GF-D8 (cell line): ENCODE measurements around the gene CFAP73.

Experiments used
- DNase-seq: peaks from one replicate; lab custom pipeline; 2025; lab: John Stamatoyannopoulos, UW

CFAP73 gene

DNA sequence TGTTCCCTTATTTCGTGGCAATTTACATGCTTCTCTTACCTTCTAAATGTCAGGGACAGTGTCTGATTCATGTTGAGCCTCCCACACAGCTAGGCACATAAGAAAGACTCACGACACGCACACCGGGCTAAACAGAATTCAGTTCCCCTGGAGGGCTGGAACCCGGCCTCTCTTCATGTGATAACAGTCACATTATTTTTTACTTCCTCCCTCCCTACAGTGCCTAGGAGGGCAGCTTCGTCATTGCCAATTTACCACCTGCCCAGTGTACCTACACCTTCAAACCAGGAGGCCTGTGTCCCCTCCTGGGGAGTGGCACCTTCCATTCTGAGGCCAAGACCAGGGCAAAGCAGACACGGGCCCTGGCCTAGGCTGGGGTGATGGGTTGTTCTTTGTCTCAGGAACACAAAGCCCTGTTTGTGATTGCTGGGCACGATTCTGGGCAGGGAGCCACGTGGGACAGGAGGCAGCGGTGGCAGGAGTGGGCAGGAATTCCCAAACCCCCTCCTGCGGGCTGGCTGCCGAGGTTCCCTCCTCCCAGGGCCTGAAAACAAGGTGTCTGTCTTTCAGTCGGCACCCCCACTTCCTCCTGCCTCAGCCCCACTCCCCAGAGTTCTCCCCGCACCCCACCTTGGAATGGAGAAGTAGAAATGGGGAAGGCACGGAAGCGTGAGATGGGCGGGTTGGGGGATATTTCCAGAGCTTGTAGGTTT is 7.2 kb upstream of the CFAP73 start:
- DNase-seq: no peak

DNA sequence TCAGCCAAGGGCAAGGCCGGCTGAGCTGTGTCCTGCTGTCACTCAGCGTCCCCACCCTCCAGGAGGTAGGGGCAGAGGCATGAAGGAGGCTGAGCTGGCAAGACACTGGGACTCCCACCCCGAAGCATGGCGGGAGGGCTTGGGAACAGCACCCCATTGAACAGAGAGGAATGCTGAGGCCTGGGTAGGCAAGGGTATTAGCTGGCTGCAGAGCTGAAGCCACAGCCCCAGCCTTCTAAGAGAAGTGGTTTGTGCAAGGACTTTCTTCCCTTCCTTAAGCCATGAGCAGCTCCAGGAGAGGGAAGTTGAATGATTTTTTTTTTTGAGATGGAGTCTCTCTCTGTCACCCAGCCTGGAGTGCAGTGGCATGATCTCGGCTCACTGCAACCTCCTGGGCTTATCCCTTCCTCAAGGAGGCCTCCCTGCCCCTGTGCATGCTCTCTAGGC is 6.6 kb upstream of the CFAP73 start:
- no peak for DNase-seq

DNA sequence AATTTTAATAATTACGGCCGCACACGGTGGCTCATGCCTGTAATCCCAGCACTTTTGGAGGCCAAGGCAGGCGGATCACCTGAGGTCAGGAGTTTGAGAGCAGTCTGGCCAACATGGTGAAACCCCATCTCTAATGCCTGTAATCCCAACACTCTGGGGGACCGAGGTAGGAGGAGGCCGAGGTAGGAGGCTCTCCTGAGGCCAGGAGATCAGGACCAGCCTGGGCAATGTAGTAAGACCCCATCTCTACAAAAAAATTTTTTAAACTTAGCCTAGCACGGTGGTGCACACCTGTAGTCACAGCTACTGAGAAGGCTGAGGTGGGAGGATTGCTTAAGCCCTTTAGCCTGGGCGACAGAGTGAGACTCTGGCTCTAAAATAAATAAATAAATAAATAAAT is 5.6 kb upstream of the CFAP73 start:
- DNase-seq: no peak

DNA sequence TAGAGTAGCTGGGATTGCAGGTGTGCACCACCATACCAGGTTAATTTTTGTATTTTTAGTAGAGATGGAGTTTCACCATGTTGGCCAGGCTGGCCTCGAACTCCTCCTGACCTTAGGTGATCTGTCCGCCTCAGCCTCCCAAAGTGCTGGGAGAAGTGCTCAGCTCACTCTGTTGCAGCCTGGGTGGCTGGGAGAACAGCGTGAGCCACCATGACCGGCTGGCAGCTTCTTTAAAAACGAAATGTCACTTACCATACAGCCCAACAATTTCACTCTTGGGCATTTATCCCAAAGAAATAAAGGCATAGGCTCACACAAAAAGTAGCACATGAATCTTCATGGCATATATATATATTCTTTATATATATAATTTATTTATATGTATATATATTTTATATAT is 4.7 kb upstream of the CFAP73 start:
- no peak for DNase-seq

DNA sequence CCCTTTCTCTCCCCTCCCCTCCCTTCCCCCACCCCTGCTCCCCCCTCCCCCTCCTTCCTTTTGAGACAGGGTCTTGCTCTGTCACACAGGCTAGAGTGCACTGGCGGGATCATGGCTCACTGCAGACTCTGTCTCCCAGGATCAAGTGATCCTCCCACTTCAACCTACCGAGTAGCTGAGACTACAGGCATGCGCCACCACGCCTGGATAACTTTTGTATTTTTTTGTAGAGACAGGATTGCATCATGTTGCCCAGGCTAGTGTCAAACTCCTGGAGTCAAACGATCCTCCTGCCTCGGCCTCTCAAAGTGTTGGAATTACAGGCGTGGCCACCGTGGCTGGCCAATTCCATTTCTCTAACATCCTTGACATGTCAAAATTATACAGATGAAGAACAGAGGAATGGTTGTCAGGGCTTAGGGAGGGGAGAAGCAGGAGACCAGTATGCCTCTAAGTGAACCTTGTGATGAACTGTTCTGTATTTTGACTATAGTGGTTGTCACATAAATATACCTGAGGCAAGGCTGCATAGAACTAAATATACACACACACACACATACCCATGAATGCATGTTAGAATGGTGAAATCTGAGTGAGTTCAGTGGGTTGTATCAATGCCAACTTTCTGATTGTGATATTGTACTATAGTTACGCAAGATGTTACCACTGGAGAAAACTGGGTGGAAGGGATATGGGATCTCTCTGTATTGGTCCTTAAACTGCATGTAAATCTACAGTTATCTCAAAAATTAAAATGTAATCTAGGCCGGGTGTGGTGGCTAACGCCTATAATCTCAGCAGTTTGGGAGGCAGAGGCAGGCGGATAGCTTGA is 3.6 kb upstream of the CFAP73 start:
- DNase-seq: no peak

DNA sequence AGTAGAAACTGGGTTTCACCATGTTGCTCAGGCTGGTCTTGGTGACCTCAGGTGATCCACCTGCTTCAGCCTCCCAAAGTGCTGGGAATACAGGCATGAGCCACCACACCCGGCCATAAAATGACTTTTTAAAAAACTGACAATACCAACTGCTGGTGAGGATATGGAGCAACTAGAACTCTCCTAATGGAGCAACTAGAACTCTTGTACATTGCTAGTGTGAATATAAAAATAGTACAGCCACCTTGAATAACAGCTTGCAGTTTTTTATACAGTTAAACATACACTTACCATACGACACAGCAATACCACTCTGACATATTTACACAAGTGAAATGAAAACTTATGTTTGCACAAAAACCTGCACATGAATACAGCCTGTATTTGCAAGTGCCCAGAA is 2.5 kb upstream of the CFAP73 start:
- DNase-seq: no peak

DNA sequence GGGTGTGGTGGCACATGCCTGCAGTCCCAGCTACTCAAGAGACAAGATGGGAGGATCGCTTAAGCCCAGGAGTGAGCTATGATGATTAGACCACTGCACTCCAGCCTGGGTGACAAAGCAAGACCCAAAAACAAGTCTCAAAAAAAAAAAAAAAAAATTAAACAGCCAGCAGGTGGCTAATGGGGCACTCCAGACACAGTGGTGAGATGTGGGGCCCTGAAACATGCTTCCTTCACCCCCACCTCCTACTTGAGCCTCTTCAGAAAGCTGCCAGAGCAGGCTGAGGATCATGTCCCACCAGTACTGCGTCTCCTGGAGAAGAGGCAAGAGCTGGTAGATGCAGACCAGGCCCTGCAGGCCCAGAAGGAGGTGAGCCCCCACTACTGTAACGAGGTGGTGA is 2.1 kb downstream of the CFAP73 start:
- no peak for DNase-seq

DNA sequence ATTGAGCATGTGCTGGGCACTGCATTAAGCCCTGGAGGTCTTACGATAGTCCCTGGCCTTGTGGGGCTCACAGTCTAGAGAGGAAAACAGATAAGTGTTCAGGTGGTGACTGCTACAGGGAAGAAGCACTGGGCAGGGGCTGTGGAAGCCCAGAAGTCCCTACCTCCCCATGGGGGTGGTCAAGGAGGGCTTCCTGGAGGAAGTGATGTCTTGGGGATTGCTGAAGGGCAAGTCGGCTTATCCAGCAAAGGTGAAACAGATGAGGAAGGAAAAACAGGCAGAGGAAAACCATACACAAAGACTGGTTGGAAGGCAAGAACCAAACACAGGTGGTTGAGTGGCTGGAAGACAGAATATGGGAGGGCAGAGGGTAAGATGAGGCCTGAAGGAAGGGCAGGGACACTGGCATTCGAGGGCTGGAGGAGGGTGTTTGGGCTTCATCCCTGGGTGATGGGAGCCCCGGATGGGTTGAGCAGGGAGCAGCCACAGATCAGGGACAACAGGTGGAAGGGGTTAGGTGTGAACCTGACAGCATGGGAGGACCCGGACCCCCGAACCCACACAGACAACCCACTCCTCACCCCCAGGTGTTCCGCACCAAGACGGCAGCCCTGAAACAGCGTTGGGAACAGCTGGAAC is 2.8 kb downstream of the CFAP73 start:
- DNase-seq: no peak

DNA sequence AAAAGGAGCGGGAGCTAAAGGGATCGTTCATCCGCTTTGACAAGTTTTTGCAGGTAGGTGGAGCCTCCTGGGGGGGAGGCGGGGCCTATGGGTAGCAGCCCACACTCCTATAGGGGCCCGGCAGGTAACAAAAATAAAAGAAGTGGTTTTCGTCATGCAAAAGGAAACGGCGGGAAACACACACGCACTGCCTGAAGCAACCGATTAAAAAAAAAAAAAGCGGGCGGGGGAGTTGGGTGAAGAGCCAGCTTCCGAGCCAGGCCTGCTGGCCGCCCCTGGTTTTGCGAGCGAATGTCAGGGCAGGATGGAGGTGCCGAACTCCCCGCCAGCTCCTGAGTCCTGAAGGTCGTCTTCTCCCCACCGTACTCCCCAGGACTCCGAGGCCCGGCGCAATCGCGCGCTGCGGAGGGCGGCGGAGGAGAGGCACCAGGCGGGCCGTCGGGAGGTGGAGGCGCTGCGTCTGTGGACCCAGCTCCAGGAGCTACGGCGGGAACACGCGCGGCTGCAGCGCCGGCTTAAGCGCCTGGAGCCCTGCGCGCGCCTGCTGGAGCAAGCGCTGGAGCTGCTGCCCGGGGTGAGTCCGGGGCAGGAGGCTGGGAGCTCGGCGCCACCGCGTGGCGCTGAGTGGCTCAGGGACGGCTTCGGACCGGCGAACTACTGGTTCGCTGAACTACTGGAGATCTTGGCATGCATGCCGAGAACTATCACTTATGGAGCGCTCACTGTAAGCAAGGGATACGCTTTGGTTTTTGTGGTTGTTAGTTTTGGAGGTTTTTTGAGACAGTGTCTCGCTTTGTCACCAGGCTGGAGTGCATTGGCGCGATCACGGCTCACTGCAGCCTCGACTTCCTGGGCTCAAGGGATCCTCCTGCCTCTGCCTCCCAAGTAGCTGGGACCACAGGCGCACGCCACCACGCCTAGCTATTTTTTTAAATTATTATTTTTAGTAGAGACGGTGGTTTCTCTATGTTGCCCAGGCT is 3.6 kb downstream of the CFAP73 start:
- no peak for DNase-seq

DNA sequence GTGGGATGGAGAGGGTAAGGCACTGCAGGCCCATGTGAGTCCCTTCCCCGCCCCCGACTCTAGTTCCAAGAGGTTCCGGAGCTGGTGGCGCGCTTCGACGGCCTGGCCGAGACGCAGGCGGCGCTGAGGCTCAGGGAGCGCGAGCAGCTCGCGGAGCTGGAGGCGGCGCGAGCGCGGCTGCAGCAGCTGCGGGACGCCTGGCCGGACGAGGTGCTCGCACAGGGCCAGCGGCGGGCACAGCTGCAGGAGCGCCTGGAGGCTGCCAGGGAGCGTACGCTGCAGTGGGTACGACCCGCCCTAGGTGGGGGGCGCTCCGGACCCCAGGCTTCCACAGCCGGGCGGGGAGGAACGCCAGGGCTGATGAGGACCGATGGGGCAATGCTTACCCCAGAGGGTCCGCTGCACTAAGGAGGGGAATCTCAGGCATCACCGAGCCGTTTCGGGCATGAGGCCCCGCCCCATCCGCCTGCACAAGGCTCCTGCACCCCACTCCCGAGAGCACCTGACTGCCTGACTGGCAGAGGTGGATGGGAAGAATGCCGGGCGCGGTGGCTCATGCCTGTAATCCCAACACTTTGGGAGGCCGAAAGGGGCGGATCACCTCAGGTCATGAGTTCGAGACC is 4.9 kb downstream of the CFAP73 start:
- DNase-seq: no peak

DNA sequence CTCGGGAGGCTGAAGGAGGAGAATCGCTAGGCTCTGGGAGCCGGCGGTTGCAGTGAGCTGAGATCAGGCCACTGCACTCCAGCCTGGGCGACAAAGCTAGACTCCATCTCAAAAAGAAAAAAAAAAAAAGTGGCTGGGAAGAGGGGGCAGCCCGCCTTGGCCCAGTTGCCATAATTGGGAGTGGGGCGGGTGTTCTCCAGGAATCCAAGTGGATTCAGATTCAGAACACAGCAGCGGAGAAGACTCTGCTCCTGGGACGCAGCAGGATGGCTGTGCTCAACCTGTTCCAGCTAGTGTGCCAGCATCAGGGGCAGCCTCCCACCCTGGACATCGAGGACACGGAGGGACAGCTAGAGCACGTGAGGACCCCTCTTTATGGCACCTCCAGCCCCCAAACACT is 5.5 kb downstream of the CFAP73 start:
- DNase-seq: no peak

DNA sequence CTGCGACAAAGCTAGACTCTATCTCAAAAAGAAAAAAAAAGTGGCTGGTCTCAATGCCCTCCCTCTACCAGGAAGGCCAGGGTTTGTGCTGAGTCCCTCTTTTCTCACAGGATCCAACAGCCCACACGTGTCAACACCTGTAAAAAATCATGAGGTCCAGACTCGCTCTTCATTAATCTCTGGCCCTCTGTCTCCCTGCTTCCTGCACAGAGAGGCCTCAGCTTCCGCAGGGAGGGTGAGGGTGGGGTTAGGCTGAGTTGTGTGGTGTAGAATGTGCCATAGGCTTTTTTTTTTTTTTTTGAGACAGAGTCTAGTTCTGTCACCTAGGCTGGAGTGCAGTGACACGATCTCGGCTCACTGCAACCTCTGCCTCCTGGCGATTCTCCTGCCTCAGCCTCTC is 6.1 kb downstream of the CFAP73 start:
- DNase-seq: no peak

DNA sequence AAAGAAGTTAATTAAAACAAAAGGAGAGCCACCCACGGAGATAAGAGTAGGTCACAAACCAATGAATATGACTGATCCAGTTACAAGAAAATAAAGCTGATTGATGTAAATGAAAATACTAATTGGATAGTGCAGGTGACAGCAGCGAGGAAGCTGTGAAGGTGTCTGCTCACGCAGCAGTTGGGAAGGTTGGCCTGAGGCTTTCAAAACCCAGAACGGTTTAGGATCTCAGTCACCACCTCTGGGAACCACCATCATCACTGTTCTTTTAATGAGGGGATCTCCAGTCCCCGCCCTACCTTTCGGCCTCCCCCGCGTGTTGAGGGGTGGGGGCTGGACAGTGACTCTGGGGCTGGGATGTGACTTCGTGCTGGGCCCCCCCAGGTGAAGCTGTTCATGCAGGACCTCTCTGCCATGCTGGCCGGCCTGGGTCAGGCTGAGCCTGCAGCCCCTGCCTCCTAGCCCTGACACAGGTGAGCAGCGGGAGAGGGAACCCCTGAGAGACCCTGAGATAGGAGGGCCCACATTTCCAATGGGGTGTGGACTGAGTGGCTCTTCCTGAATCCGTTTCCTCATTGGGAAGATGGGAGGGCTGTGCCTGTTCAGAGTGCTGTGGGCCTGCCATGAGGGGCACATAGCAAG is 7.8 kb downstream of the CFAP73 start:
- DNase-seq: no peak

DNA sequence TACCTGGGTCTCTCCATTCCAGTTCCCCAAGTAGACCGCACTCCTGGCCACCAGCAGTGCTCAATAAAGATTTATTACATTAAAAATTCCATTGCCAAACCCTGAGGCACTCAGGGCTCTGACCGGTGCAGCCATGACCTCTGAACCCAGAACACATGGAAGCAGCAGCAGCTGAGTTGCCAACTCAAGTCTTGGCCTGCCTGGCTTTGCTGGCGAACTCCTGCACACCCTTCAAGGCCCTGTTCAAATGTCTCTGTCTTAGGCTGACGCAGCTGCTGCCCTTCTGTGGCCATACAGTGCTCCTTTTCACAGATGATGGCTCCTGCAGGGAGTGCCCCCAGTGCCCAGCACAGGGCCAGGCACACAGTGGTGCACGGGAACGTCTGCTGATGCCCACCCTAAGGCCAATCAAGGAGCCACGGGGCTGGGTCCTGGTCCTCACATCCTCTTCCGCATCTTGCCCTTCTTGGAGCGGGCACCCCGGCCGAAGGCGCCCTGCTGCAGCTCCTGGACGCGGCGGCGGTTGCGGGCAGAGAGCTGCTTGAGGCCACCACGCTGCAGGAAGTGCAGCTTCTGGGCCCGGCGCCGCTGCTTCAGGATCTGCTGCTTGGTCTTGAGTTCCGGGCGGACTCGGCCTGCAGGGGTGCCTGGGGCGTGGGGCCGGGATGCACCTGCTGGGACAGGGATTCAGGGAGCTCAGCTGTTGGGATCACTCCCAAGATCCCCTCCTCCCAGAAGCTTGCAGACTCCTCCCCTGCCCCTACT is 9.1 kb downstream of the CFAP73 start:
- no peak for DNase-seq

DNA sequence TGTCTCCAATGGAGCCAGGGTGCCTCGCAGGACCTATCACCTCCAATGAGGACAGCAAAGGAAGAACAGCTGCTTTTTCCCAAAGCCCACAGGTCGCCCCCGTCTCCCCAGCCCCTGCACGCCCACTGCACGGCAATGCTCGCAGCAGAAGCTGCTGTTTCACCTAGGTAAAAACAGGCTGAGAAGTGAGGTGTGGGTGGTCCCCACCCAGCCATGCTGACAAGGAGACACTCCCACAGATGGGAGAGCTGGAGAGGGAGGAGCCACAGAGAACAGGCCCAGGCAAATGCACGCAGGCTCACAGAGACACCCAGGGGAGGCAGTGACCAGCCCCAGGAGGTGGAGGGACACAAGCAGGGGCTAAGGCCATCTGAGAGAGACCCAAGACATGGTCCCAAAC is 10.4 kb downstream of the CFAP73 start:
- DNase-seq: no peak

DNA sequence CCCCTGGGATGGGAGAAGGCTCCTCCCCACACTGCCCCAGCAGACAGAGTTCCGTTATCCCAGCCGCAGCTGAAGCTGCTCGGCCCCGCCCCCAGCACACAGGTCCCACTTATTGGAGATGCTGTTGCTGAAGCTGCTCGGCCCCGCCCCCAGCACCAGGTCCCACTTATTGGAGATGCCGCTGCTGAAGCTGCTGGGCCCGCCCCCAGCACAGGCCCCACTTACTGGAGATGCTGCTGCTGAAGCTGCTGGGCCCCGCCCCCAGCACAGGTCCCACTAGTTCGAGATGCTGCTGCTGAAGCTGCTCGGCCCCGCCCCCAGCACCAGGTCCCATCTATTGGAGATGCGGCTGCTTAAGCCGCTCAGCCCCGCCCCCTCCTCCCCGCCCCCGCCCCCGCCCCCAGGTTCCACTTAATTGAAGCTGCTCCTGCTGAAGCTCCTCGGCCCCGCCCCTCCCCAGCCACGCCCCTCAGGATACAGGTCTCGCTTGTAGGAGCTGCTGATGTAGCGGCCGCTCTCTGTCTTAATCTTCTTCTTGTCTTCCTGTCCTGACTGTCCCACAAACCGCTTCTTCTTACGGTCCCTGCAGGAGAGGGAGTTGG is 12.0 kb downstream of the CFAP73 start:
- no peak for DNase-seq

DNA sequence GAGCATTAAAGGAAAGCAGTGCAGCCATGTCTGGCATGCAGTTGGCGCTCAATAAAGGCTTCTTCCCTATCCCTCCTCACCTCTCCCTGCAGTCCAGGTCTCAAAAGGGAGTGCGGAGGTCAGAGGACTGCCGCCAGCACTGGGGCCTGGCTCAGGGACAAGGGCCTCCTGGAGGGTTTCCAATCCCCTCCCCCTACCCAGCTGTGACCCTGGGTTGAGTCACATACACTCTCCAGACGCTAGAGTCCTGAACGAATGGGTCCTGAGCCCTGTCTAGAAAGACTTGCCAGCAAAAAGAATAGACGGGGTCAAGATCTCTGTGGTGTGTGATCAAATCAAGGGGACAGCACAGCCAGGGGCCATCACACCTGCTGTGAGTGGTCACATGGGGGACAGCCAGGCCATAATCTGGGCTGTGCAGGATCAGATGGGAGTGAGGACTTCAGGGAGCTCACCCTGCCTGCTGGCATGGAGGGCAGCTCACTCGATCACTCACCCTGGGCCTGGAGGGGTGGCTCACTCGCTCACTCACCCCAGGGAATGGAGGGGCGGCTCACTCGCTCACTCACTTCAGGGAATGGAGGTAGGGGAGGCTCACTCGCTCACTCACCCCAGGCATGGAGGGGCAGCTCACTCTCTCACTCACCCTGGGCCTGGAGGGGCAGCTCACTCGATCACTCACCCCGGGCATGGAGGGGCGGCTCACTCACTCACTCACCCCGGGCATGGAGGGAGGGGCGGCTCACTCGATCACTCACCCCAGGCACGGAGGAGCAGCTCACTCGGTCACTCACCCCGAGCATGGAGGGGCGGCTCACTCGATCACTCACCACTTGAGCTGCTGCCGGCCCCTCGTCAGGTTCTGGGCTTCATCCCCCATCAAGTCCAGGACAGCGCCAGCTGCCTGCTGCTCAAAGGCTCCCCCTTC is 12.8 kb downstream of the CFAP73 start:
- DNase-seq: no peak

DNA sequence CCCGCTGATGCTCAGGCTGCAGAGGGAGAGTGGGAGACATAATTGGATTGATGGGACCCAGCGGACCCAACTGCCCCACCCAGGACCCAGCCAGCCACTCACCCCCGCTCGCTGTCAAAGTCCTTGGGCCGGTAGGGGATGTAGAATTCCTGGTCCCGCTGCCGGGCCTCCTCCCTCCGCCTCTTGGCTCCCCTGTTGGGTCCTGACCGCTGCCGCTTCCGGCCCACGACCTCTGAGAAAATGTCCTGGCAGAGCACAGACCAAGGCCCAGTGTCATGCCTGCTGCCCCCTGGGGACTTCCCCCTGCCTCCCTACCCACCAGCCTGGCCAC is 13.5 kb downstream of the CFAP73 start:
- DNase-seq: no peak

DNA sequence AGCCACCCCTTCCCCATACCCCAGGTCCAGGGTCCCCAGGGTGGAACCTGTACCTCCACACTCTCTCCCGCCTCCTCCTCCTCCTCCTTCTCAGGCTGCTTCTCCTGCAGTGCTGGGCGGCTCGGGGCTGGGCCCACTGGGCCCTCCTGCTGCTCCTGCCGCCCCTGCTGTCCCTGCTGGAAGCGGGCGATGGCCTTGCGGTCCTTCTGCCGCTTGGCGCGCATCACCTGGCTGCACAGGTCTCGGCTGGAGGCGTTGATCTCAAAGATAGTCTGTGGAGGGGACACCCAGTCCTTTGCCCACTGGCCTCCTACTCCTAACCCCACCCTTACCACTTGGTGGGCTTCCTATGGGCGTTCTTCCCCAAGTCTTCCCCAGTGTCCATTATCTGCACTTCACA is 14.5 kb downstream of the CFAP73 start:
- no peak for DNase-seq
